ENCODE data around the gene UCKL1. TPM values are rescaled to one million over a fixed set of nuclear protein-coding genes. Genes with fewer than 3 reads are reported as not detected.

Gene UCKL1
- total and polyA plus RNA-seq, 12 donors = 12.1 to 101 (median 37.8) TPM

DNA sequence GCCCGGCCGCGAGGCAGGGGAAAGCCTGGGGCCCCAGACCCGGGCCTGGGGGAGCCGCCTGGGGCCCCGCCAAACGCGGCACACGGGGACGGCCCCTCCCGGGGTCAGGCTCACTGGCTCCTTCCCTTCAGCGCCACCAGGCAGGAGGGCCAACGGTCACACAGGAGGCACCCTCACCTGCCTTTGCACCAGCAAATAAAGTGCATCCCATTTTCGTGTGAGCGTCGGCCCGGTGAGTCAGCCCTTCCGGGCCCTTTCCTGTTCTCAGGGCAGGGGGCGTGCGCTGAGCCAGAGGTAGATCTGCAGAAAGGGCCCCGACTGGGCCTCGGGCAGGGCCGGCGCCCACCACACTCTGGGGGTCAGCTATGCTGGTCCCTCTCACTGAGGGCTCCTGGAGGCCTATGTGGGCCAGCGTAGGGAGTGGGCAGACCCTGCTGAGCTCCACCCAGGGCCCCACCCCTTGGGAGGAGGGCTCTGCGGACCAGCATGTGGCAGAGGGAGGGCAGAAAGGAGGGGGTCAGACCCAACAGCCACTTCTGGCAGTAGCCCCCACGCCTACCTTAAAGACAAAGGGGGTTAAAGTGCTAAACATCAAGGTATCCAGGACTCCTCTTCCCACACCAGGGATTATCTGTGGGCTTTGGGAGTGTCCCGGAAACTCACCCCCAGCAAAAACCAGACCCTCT is 931 bp upstream of the UCKL1 start:
- H3K4me1 ChIP-seq (replicated peaks in 1 of 2) = peaks cover 6 to 32% of the 10 kb centered on the region in 2 donors
- peak overlapping the region in 2 of 4 donors; percentile 64 to 88 for H3K4me3 ChIP-seq
- 2 to 6% (median 4%) methylated on average over 11 to 28 of the region's 28 CpGs for WGBS, 4 donors
- intact Hi-C loops (cut with DNase I) = no loop called here
- no peaks in the 10 kb centered on the region for H3K27me3 ChIP-seq
- peak; percentile 70 to 87 (median 73) for DNase-seq
- H3K36me3 ChIP-seq (replicated peaks in 1 of 2) = peaks cover 0 to 22% of the 10 kb centered on the region in 2 donors
- H3K9me3 ChIP-seq (replicated peaks in 1 of 3) = no peaks in the 10 kb centered on the region
- H3K27ac ChIP-seq = peak overlapping the region in 4 of 5 donors; percentile 18 to 75 (median 56)
- TF ChIP-seq, protein P1, sequence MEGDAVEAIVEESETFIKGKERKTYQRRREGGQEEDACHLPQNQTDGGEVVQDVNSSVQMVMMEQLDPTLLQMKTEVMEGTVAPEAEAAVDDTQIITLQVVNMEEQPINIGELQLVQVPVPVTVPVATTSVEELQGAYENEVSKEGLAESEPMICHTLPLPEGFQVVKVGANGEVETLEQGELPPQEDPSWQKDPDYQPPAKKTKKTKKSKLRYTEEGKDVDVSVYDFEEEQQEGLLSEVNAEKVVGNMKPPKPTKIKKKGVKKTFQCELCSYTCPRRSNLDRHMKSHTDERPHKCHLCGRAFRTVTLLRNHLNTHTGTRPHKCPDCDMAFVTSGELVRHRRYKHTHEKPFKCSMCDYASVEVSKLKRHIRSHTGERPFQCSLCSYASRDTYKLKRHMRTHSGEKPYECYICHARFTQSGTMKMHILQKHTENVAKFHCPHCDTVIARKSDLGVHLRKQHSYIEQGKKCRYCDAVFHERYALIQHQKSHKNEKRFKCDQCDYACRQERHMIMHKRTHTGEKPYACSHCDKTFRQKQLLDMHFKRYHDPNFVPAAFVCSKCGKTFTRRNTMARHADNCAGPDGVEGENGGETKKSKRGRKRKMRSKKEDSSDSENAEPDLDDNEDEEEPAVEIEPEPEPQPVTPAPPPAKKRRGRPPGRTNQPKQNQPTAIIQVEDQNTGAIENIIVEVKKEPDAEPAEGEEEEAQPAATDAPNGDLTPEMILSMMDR (IDR thresholded peaks at IDR 0.05) = peak in 4 of 6 experiments; percentile 16 to 35 (median 26)
- TF ChIP-seq POLR2A (IDR thresholded peaks at IDR 0.05) = peak; percentile 21 to 66

DNA sequence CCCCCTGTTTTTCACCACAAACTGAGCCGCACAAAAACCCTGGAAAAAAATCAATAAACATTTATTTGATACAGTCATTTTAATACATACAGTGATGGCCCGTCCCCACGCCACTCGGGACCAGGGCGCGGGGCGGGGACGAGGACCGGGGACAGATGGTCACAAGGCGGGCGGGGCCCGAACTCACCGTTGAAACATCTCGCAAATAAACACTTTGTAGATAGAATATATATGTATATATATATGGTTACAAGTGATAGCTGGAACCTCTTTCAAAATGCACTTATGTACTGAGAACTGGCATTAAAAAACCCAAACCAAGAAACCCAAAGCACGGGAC is 418 bp upstream of the UCKL1 start:
- WGBS, 4 donors = 1% methylated on average over 15 of the region's 15 CpGs
- Histone ChIP-seq H3K36me3 (replicated peaks in 1 of 2) (peaks cover 0 to 17% of the 10 kb centered on the region in 2 donors), H3K27me3 (no peaks in the 10 kb centered on the region), H3K27ac (peak overlapping the region in 4 of 5 donors; percentile 18 to 75 (median 56)), H3K4me3 (peak overlapping the region in 2 of 4 donors; percentile 64 to 88), H3K9me3 (replicated peaks in 1 of 3) (no peaks in the 10 kb centered on the region), H3K4me1 (replicated peaks in 1 of 2) (peaks cover 11 to 37% of the 10 kb centered on the region in 2 donors)
- TF ChIP-seq, protein P1 (IDR thresholded peaks at IDR 0.05) = no peak
- TF ChIP-seq POLR2A (IDR thresholded peaks at IDR 0.05) = no peak
- no peak for DNase-seq
- intact Hi-C loops (cut with DNase I) = no loop called here

DNA sequence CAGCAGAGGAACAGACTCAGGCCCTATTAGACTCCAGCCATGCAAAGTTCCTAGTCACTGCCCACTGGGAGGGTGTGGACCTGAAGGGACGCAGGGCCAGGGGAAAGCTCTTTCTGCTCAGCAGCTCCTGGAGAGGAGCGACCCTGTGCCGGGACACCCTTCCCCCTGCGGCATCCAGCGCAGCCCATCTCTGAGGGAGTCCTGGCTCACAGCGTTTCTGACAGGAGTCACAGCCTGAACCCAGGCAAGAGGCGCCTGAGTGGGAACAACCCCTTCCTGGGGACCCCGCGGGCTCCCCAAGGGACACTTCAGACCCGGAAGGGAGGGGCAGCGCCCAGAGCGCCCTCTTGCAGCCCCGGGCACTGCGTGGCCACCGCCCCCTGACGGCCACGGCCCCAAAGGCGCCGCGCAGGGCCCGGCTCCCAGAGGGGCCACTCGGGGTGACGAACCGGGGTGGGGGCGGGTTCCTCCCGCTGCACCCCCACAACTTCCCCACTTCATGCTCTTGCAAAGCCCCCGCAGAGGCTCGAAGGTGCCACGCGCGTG is 862 bp downstream of the UCKL1 start:
- TF ChIP-seq, protein P1 (IDR thresholded peaks at IDR 0.05) = peak in 3 of 6 experiments; percentile 19 to 38 (median 31)
- TF ChIP-seq POLR2A (IDR thresholded peaks at IDR 0.05) = no peak
- peak overlapping the region; percentile 46 to 94 (median 91) for H3K27ac ChIP-seq
- peaks cover 0 to 9% of the 10 kb centered on the region in 2 donors for H3K36me3 ChIP-seq (replicated peaks in 1 of 2)
- intact Hi-C loops (cut with DNase I) = no loop called here
- H3K27me3 ChIP-seq = no peaks in the 10 kb centered on the region
- WGBS, 4 donors = 1% methylated on average over 10 to 31 of the region's 31 CpGs; no CpG with 5 or more reads in 1 of the 4 donors
- peak in 1 of 7 donors; percentile 55 for DNase-seq
- H3K4me1 ChIP-seq (replicated peaks in 1 of 2) = peaks cover 24 to 50% of the 10 kb centered on the region in 2 donors
- H3K9me3 ChIP-seq (replicated peaks in 1 of 3) = no peaks in the 10 kb centered on the region
- peak overlapping the region; percentile 5 to 88 (median 72) for H3K4me3 ChIP-seq

DNA sequence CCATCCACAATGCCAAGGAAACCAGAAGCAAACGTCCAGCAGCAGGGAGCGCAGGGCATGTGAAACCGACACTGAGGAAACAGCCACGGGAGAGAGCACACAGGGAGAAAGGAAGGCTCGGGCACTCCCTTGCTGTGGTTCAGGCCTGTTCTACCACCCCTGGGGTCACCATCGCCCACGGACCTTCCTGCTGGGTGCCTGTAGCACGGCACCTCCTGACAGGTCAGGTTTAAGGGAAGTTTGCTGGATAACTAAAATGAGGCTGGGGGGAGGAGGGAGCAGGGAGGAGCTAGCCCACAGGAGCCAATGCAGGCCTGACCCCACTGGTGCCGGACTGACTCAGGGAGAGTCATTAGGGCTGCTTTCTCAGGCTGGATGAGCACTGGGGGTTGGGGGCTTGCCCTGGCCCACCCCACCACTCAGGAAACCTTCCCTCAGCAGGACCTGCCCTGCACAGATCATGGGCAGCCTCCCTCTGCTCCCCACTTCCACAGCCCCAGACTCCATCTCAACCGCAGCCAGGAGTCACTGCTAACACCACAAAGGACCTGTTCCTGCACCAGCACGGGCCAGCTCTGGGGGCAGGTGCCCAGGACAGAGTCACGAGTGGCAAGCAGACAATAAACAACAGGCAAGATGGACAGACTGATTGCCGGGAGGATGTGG is 2.3 kb downstream of the UCKL1 start:
- no peak for TF ChIP-seq POLR2A (IDR thresholded peaks at IDR 0.05)
- TF ChIP-seq, protein P1 (IDR thresholded peaks at IDR 0.05) = no peak
- no peak for DNase-seq
- Histone ChIP-seq H3K4me1 (replicated peaks in 1 of 2) (peaks cover 34 to 64% of the 10 kb centered on the region in 2 donors), H3K36me3 (replicated peaks in 1 of 2) (no peaks in the 10 kb centered on the region), H3K27me3 (no peaks in the 10 kb centered on the region), H3K4me3 (no peak overlapping the region), H3K27ac (peak overlapping the region in 2 of 5 donors; percentile 18 to 30), H3K9me3 (replicated peaks in 1 of 3) (no peaks in the 10 kb centered on the region)
- intact Hi-C loops (cut with DNase I) = no loop called here
- 61 to 74% (median 69%) methylated on average over 12 to 13 of the region's 13 CpGs for WGBS, 4 donors
